Neural progenitor cell (in vitro differentiated cells): Measurements from ENCODE around the gene GUF1. TPM values are rescaled to one million over a fixed set of nuclear protein-coding genes. Genes with fewer than 3 reads are reported as not detected.

ENCODE experiments used
- DNase-seq: peaks from one replicate; pipeline ENCODE4 v3.0.0-alpha.2; 2016; ENCODE audit warnings: low spot score
- H2AFZ ChIP-seq: fragments of 200-600 bp; sonication (generic); replicated peaks from 2 replicates; pipeline ENCODE4 v1.6.1; 2016; ENCODE audit warnings: antibody characterized with exemption
- H3F3A ChIP-seq: fragments of 200-600 bp; sonication (generic); 2 replicates; pipeline ENCODE4 v1.6.1; 2016; ENCODE audit warnings: antibody characterized with exemption, low read depth
- H3K27ac ChIP-seq: fragments of 200-600 bp; sonication (generic); 2 replicates; pipeline ENCODE4 v1.5.1; 2016; ENCODE audit warnings: mild to moderate bottlenecking
- H3K27me3 ChIP-seq: fragments of 200-600 bp; sonication (generic); 2 replicates; pipeline ENCODE4 v1.6.1; 2016; ENCODE audit warnings: mild to moderate bottlenecking, moderate library complexity
- H3K36me3 ChIP-seq: fragments of 200-600 bp; sonication (generic); 2 replicates; pipeline ENCODE4 v1.5.1; 2016
- H3K4me1 ChIP-seq: fragments of 200-600 bp; sonication (generic); 2 replicates; pipeline ENCODE4 v1.6.1; 2016; ENCODE audit warnings: mixed run types
- H3K4me2 ChIP-seq: fragments of 200-600 bp; sonication (generic); 2 replicates; pipeline ENCODE4 v1.6.1; 2016
- H3K4me3 ChIP-seq: fragments of 200-600 bp; sonication (generic); 2 replicates; pipeline ENCODE4 v1.5.1; 2016
- H3K79me2 ChIP-seq: fragments of 200-600 bp; sonication (generic); 2 replicates; pipeline ENCODE4 v1.6.1; 2016; ENCODE audit warnings: low read depth
- H3K9ac ChIP-seq: fragments of 200-600 bp; sonication (generic); 2 replicates; pipeline ENCODE4 v1.6.1; 2016
- H3K9me3 ChIP-seq: fragments of 200-600 bp; sonication (generic); 2 replicates; pipeline ENCODE4 v1.5.1; 2016; ENCODE audit warnings: low read depth
- H4K20me1 ChIP-seq: fragments of 200-600 bp; sonication (generic); 2 replicates; pipeline ENCODE4 v1.6.1; 2016; ENCODE audit warnings: low read depth
- H3K27ac Mint-ChIP-seq: 3 replicates; pipeline ENCODE4 v1.8.0; 2021; ENCODE audit warnings: mixed read lengths
- H3K27me3 Mint-ChIP-seq: 2 replicates; pipeline ENCODE4 v1.8.0; 2022; ENCODE audit warnings: low read depth, mild to moderate bottlenecking, inconsistent platforms, moderate library complexity, mixed read lengths; ENCODE audit not compliant: insufficient read depth
- H3K36me3 Mint-ChIP-seq: 3 replicates; pipeline ENCODE4 v1.8.0; 2021; ENCODE audit warnings: mixed read lengths
- H3K4me1 Mint-ChIP-seq: 3 replicates; pipeline ENCODE4 v1.8.0; 2021; ENCODE audit warnings: mixed read lengths
- H3K4me3 Mint-ChIP-seq: 3 replicates; pipeline ENCODE4 v1.8.0; 2021; ENCODE audit warnings: mild to moderate bottlenecking, moderate library complexity, mixed read lengths
- H3K9me3 Mint-ChIP-seq: 3 replicates; pipeline ENCODE4 v1.8.0; 2020; ENCODE audit warnings: mixed read lengths
- CTCF ChIP-seq: fragments of 200-600 bp; sonication (generic); IDR thresholded peaks from 2 replicates; pipeline ENCODE4 v1.5.1; 2017; ENCODE audit warnings: antibody characterized with exemption, mild to moderate bottlenecking
- EZH2 ChIP-seq: fragments of 200-600 bp; sonication (generic); IDR thresholded peaks from 2 replicates; pipeline ENCODE4 v1.6.1; 2017; ENCODE audit warnings: antibody characterized with exemption, mild to moderate bottlenecking, moderate library complexity
- EZH2phosphoT487 ChIP-seq: fragments of 200-600 bp; sonication (generic); IDR thresholded peaks from 2 replicates; pipeline ENCODE4 v1.6.1; 2017; ENCODE audit warnings: antibody characterized with exemption
- total RNA-seq: library from RNA; depleted of rRNA; stranded (reverse); fragments of >200 nt; gene quantifications from 2 replicates; pipeline ENCODE4 v1.2.3, GENCODE V29; 2015; ENCODE audit warnings: low replicate concordance

Gene GUF1
- total RNA-seq, 1 donor from 2014 or later, result 39.4 TPM

GRCh38 chr4:44722001-44722400 is 43.8 kb downstream of the GUF1 start:
- H4K20me1 ChIP-seq, result peaks cover 7% of the 10 kb centered on the region
- H3K27ac Mint-ChIP-seq, result no peak overlapping the region

DNA sequence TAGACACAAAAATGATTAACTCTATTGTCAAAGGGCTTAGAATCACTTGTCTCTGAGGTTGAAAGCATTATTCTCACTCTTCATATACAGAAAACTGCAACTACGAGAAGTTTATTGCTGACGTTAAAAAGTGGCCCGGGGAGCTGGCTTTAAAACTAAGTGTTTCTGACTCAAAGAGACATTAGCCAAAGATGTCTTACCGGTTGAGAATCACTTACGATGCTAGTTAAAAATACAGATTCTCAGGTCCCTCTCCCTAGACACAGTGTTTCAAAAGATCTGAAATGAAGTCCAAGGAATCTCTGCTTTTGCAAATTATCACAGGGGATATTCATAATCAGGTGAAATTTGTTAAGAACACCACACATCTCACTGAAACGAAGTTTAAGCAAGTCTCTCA is 46.9 kb downstream of the GUF1 start:
- Mint-ChIP-seq H3K36me3 (no peaks in the 10 kb centered on the region), H3K27ac (peak overlapping the region; percentile 55), H3K27me3 (peaks cover 4% of the 10 kb centered on the region)

More at GRCh38 chr4:44722001-44722400, 43.8 kb downstream of the GUF1 start:
- Mint-ChIP-seq H3K4me3 (no peak overlapping the region), H3K36me3 (no peaks in the 10 kb centered on the region), H3K9me3 (no peaks in the 10 kb centered on the region), H3K4me1 (peaks cover 17% of the 10 kb centered on the region), H3K27me3 (peaks cover 4% of the 10 kb centered on the region)
- no peak for DNase-seq
- Histone ChIP-seq H3K4me2 (no peak overlapping the region), H3K27ac (no peak overlapping the region), H3K4me3 (no peak overlapping the region), H3K27me3 (peaks cover 3% of the 10 kb centered on the region), H2AFZ (no peak overlapping the region), H3K79me2 (peaks cover 79% of the 10 kb centered on the region), H3K9ac (no peak overlapping the region), H3F3A (no peaks in the 10 kb centered on the region), H3K36me3 (no peaks in the 10 kb centered on the region), H3K4me1 (peaks cover 23% of the 10 kb centered on the region), H3K9me3 (no peaks in the 10 kb centered on the region)
- TF ChIP-seq EZH2, result no peak
- TF ChIP-seq CTCF, result no peak
- no peak for TF ChIP-seq EZH2phosphoT487

GRCh38 chr4:44725726-44726037 is 47.5 kb downstream of the GUF1 start:
- H4K20me1 ChIP-seq, result peaks cover 7% of the 10 kb centered on the region
- H3K4me1 Mint-ChIP-seq, result peaks cover 17% of the 10 kb centered on the region
- peak overlapping the region; percentile 97 for H3K4me3 Mint-ChIP-seq
- no peaks in the 10 kb centered on the region for H3K9me3 Mint-ChIP-seq
- DNase-seq, result no peak
- no peaks in the 10 kb centered on the region for H3K9me3 ChIP-seq
- TF ChIP-seq CTCF, result no peak
- TF ChIP-seq EZH2phosphoT487, result no peak
- no peak for TF ChIP-seq EZH2
- peaks cover 4% of the 10 kb centered on the region for H3K27me3 Mint-ChIP-seq
- H3K27ac ChIP-seq, result no peak overlapping the region
- peaks cover 23% of the 10 kb centered on the region for H3K4me1 ChIP-seq
- H3K27ac Mint-ChIP-seq, result peak overlapping the region; percentile 55
- H3K9ac ChIP-seq, result peak overlapping the region; percentile 29
- H3K27me3 ChIP-seq, result peaks cover 7% of the 10 kb centered on the region
- peak overlapping the region; percentile 80 for H3K4me2 ChIP-seq
- no peaks in the 10 kb centered on the region for H3F3A ChIP-seq
- peak overlapping the region; percentile 78 for H2AFZ ChIP-seq
- H3K36me3 Mint-ChIP-seq, result no peaks in the 10 kb centered on the region
- H3K4me3 ChIP-seq, result peak overlapping the region; percentile 72
- no peaks in the 10 kb centered on the region for H3K36me3 ChIP-seq
- peaks cover 49% of the 10 kb centered on the region for H3K79me2 ChIP-seq

More for the DNA sequence above, 46.9 kb downstream of the GUF1 start:
- H4K20me1 ChIP-seq, result peaks cover 7% of the 10 kb centered on the region
- TF ChIP-seq EZH2phosphoT487 (no peak), CTCF (no peak), EZH2 (no peak)
- peak; percentile 6 for DNase-seq
- Mint-ChIP-seq H3K9me3 (no peaks in the 10 kb centered on the region), H3K4me1 (peaks cover 17% of the 10 kb centered on the region), H3K4me3 (peak overlapping the region; percentile 97)
- H3K36me3 ChIP-seq, result no peaks in the 10 kb centered on the region
- peaks cover 54% of the 10 kb centered on the region for H3K79me2 ChIP-seq
- H3F3A ChIP-seq, result no peaks in the 10 kb centered on the region
- H3K4me3 ChIP-seq, result peak overlapping the region; percentile 72
- peak overlapping the region; percentile 80 for H3K4me2 ChIP-seq
- no peak overlapping the region for H3K27ac ChIP-seq
- no peaks in the 10 kb centered on the region for H3K9me3 ChIP-seq
- peaks cover 23% of the 10 kb centered on the region for H3K4me1 ChIP-seq
- H2AFZ ChIP-seq, result peak overlapping the region; percentile 78
- peak overlapping the region; percentile 32 for H3K9ac ChIP-seq
- H3K27me3 ChIP-seq, result peaks cover 7% of the 10 kb centered on the region
